Measurements from ENCODE around the gene ATP11C. TPM values are rescaled to one million over a fixed set of nuclear protein-coding genes. Genes with fewer than 3 reads are reported as not detected.
"Not testable (repeated sequence)": the region's sequence is repeated elsewhere in the genome, so short reads cannot be mapped to it uniquely, and the experiment has no call there.

The ATP11C gene
- total RNA-seq, 4 donors from 2014 or later, result 6.4 to 26.0 (median 15.4) TPM

DNA sequence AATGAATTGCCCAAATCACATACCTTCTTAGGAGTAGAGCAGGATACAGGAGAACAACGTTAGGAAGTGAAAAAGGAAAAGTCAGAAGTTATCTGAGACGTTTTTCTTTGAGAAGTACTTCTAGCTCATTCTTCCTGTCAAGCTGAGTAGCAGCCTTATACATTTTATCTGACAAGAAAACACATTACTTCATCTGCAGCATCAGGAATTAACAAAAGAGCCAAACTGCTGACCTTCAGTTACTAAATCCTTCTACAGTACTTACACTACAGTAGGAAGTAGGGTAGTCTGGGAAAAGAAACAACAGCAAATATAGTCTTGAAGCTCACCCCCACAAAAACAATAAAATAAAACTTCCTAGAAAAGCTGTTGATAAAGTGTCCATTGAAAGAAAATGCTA is 57.0 kb downstream of the ATP11C start:
- Histone ChIP-seq H3K4me3 (no peak overlapping the region), H3K9me3 (no peaks in the 10 kb centered on the region), H3K27me3 (no peaks in the 10 kb centered on the region), H3K4me1 (no peaks in the 10 kb centered on the region), H3K27ac (no peak overlapping the region), H3K36me3 (no peaks in the 10 kb centered on the region)
- TF ChIP-seq, protein P1, sequence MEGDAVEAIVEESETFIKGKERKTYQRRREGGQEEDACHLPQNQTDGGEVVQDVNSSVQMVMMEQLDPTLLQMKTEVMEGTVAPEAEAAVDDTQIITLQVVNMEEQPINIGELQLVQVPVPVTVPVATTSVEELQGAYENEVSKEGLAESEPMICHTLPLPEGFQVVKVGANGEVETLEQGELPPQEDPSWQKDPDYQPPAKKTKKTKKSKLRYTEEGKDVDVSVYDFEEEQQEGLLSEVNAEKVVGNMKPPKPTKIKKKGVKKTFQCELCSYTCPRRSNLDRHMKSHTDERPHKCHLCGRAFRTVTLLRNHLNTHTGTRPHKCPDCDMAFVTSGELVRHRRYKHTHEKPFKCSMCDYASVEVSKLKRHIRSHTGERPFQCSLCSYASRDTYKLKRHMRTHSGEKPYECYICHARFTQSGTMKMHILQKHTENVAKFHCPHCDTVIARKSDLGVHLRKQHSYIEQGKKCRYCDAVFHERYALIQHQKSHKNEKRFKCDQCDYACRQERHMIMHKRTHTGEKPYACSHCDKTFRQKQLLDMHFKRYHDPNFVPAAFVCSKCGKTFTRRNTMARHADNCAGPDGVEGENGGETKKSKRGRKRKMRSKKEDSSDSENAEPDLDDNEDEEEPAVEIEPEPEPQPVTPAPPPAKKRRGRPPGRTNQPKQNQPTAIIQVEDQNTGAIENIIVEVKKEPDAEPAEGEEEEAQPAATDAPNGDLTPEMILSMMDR (IDR thresholded peaks at IDR 0.05), result no peak
- TF ChIP-seq POLR2A (IDR thresholded peaks at IDR 0.05), result no peak
- TF ChIP-seq EP300 (IDR thresholded peaks at IDR 0.05; ENCODE audit: low read depth), result no peak
- TF ChIP-seq POLR2AphosphoS5 (IDR thresholded peaks at IDR 0.05), result no peak
- intact Hi-C loops (cut with DNase I; ENCODE audit: low total_unique reads) (no loop called here), in situ Hi-C loops (cut with MboI; ENCODE audit: low pct_ligation_motif_present in 1 of 4, low pct_unique_long_range_greater_than_20kb in 1 of 4, low sequenced_read_pairs in 3 of 4) (no loop called here)
- 25 to 37% methylated on average over 2 of the region's 2 CpGs for WGBS, 2 donors (ENCODE audit: low coverage in 1 of 2)
- no peak for DNase-seq

DNA sequence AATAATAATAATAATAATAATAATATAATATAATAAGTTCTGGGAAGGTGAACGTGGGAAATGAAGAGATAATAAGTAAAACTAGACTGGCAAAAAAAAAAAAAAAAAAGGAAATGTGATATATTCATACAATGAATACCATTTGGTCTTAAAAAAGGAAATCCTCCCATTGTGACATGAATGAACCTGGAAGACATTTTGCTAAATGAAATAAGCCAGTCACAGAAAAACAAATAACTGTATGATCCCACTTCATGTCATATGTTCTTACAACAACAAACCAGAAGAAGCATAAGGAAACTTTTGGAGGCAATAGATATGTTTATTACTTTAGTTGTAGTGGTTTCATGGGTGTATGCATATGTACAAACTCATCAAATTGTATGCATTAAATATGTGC is 63.1 kb downstream of the ATP11C start:
- Histone ChIP-seq H3K4me3 (no peak overlapping the region), H3K36me3 (no peaks in the 10 kb centered on the region), H3K9me3 (no peaks in the 10 kb centered on the region), H3K27ac (no peak overlapping the region), H3K4me1 (no peaks in the 10 kb centered on the region), H3K27me3 (no peaks in the 10 kb centered on the region)
- in situ Hi-C loops (cut with MboI; ENCODE audit: low pct_ligation_motif_present in 1 of 4, low pct_unique_long_range_greater_than_20kb in 1 of 4, low sequenced_read_pairs in 3 of 4) (no loop called here), intact Hi-C loops (cut with DNase I; ENCODE audit: low total_unique reads) (no loop called here)
- 65 to 83% methylated on average over 1 of the region's 1 CpG for WGBS, 2 donors (ENCODE audit: low coverage in 1 of 2)
- DNase-seq, result no peak
- TF ChIP-seq POLR2A (IDR thresholded peaks at IDR 0.05) (no peak), EP300 (IDR thresholded peaks at IDR 0.05; ENCODE audit: low read depth) (no peak), POLR2AphosphoS5 (IDR thresholded peaks at IDR 0.05) (no peak)
- TF ChIP-seq, protein P1 (IDR thresholded peaks at IDR 0.05), result no peak

DNA sequence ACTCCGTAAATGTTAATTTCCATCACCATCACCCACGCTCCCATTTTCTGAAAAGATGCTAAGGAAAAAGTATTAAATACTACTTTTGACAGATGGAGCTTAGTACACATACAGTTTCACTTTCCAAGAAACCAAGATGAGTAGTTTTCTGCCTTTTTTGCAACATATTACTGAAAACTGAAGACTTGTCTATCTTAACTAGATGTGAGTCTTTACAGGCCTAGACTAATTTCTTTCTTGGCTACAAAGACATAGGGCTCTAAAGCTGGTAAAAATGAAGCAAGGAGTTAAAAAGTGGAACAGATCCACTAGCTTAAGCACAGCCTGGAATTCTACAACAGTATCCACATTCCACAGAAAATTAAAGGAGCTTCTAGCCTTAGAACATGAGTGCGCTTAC is 68.2 kb downstream of the ATP11C start:
- in situ Hi-C loops (cut with MboI; ENCODE audit: low pct_ligation_motif_present in 1 of 4, low pct_unique_long_range_greater_than_20kb in 1 of 4, low sequenced_read_pairs in 3 of 4) (no loop called here), intact Hi-C loops (cut with DNase I; ENCODE audit: low total_unique reads) (no loop called here)
- WGBS, 2 donors (ENCODE audit: low coverage in 1 of 2), result 92% methylated on average over 3 of the region's 3 CpGs; no CpG with 5 or more reads in 1 of the 2 donors
- H3K4me1 ChIP-seq, result no peaks in the 10 kb centered on the region
- no peak overlapping the region for H3K4me3 ChIP-seq
- TF ChIP-seq POLR2AphosphoS5 (IDR thresholded peaks at IDR 0.05), result no peak
- TF ChIP-seq, protein P1 (IDR thresholded peaks at IDR 0.05), result no peak
- no peak for TF ChIP-seq POLR2A (IDR thresholded peaks at IDR 0.05)
- no peak for TF ChIP-seq EP300 (IDR thresholded peaks at IDR 0.05; ENCODE audit: low read depth)
- H3K27ac ChIP-seq, result no peak overlapping the region
- no peaks in the 10 kb centered on the region for H3K27me3 ChIP-seq
- no peaks in the 10 kb centered on the region for H3K36me3 ChIP-seq
- DNase-seq, result no peak
- H3K9me3 ChIP-seq, result no peaks in the 10 kb centered on the region

DNA sequence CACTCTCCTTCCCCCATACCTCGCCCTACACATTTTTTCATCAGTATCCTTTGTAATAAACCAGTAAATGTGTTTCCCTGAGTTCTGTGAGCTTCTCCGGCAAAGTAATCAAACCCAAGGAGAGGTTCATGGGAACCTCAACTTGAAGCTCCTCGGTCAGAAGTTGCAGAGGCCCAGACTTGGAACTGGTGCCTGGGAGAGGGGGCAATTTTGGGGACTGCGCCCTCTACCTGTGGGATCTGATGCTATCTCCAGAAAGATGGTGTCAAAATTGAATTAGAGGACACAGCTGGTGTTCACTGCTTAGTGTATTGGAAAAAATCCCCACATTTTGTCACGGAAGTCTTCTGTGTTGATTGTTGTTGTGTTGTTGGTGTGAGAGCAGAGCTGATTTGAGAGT is 70.6 kb downstream of the ATP11C start:
- TF ChIP-seq POLR2AphosphoS5 (IDR thresholded peaks at IDR 0.05), result no peak
- no peak for TF ChIP-seq EP300 (IDR thresholded peaks at IDR 0.05; ENCODE audit: low read depth)
- TF ChIP-seq, protein P1 (IDR thresholded peaks at IDR 0.05), result no peak
- TF ChIP-seq POLR2A (IDR thresholded peaks at IDR 0.05), result no peak
- no peaks in the 10 kb centered on the region for H3K9me3 ChIP-seq
- H3K36me3 ChIP-seq, result no peaks in the 10 kb centered on the region
- in situ Hi-C loops (cut with MboI; ENCODE audit: low pct_ligation_motif_present in 1 of 4, low pct_unique_long_range_greater_than_20kb in 1 of 4, low sequenced_read_pairs in 3 of 4) (no loop called here), intact Hi-C loops (cut with DNase I; ENCODE audit: low total_unique reads) (no loop called here)
- DNase-seq, result no peak
- no peaks in the 10 kb centered on the region for H3K4me1 ChIP-seq
- H3K4me3 ChIP-seq, result no peak overlapping the region
- no peak overlapping the region for H3K27ac ChIP-seq
- no peaks in the 10 kb centered on the region for H3K27me3 ChIP-seq
- WGBS, 2 donors (ENCODE audit: low coverage in 1 of 2), result 80% methylated on average over 5 of the region's 5 CpGs; no CpG with 5 or more reads in 1 of the 2 donors

- H3K4me1 ChIP-seq; H3K36me3 ChIP-seq; H3K9me3 ChIP-seq; H3K27ac ChIP-seq; H3K27me3 ChIP-seq; DNase-seq; in situ Hi-C loops (cut with MboI; ENCODE audit: low pct_ligation_motif_present in 1 of 4, low pct_unique_long_range_greater_than_20kb in 1 of 4, low sequenced_read_pairs in 3 of 4); H3K4me3 ChIP-seq; intact Hi-C loops (cut with DNase I; ENCODE audit: low total_unique reads): not testable (repeated sequence)
- 91% methylated on average over 4 of the region's 4 CpGs; no CpG with 5 or more reads in 1 of the 2 donors for WGBS, 2 donors (ENCODE audit: low coverage in 1 of 2)
Measured at GRCh38 chrX:139856826-139857225, 76.0 kb downstream of the ATP11C start.

Measured in transverse colon (tissue), 4 donors.